NT2/D1 (cell line): ENCODE results near the gene SHISA7.

Source experiments
- SUZ12 ChIP-seq: IDR thresholded peaks from 2 replicates; pipeline ENCODE4 v1.6.1; 2011; ENCODE audit not compliant: insufficient read length, insufficient read depth; ENCODE audit errors: extremely low read depth
- YY1 ChIP-seq: IDR thresholded peaks from 2 replicates; pipeline ENCODE4 v1.6.1; 2011; ENCODE audit not compliant: insufficient read length, insufficient read depth

GRCh38 chr19:55392820-55393761 is 50.0 kb downstream of the SHISA7 start:
- TF ChIP-seq YY1 (no peak), SUZ12 (no peak)
